ENCODE data around the gene TTC9C.

TTC9C gene

DNA sequence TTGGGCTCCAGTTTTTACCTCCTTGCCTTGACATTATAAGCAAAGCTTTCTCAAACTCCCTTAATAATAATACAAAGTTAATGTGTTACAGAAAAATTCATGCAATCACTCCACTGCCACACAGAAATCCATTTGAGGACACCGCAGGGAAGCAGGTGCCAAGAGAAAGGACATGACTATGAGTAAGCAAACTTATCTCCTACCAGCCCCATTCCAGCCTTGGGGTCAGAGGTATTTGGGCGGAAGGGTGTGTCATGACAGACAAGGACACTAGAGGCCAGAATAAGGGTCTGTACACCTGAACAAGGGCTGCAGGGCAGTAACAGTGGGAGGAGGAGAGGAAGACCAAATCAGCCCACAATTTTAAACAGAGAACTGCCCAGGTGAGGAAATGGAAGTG is 14.9 kb upstream of the TTC9C start:
- Histone ChIP-seq H3K4me3 (ENCODE audit: low read length) (no peak overlapping the region), H3K4me1 (ENCODE audit: control insufficient read depth, low read depth, low read length) (peaks cover 22% of the 10 kb centered on the region), H3K27ac (ENCODE audit: low read length) (no peak overlapping the region), H3K27me3 (ENCODE audit: control insufficient read depth, insufficient read depth, low read length) (no peaks in the 10 kb centered on the region), H3K9me3 (ENCODE audit: control insufficient read depth, low read depth, low read length) (no peaks in the 10 kb centered on the region), H3K36me3 (ENCODE audit: control insufficient read depth, low read depth, low read length) (peaks cover 68% of the 10 kb centered on the region), H3K9ac (ENCODE audit: low read length) (no peak overlapping the region)

DNA sequence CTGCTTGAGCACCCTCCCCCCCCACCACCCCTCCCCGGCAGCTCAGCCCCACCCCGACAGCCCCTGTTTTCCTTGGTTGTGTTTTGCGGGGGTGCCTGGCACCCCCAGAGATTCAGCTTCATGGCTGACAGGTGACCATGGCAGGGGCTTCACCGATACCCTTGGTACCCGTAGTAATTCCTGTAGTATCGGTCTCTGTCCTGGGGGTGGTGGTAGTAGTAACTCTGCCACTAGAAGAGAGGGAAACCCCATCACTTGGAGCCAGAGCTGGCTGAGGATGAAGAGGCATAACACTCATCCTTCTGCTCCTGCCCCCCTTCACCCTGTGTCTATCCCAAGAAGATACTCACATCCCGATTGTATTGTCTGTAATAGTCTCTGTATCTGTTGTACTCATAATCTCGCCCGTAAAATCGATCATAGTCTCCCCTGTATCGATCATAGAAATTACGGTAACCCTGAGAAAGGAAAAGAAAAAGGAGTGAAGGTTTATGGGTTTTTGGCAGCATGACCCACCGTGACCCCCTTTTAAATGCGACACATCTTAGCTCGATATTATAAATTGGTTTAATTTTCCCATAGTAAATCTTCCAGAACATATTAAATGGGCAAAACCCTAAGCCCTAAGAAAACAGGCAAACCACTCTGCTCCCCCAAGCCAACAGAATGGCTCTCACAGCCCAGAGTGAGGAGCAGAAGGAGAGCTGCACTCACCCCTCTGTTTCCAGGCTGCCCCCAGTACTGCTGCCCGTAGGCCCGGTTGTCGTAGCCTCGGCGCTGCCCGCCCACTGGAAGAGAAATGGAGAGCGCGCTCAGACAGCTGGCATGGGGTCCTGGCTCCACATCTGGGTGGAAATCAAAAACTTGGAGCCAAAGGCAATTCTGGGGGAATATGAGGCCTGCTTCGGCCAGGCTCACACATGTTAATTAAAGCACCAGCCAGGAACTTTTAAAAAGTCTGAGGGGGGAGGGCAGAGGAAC is 12.8 kb upstream of the TTC9C start:
- no peak overlapping the region for H3K27ac ChIP-seq (ENCODE audit: low read length)

DNA sequence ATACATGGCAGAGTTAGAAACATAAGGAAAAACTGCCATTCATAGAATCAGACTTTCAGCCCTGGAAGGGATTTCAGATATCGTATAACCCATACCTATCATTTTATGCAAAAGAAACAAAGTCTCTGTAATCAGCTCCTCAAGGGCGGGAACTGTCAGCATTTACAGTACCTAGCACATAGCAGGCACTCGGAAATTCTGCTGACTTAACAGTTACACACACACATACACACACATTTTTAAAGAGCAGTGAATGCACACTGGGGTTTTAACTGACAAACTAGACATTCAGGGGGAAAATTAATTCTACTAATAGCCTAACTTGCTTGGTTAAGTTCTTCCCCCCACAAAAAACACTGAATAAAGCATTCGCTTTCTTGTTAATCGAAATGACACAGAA is 12.1 kb upstream of the TTC9C start:
- Histone ChIP-seq H3K36me3 (ENCODE audit: control insufficient read depth, low read depth, low read length) (peaks cover 89% of the 10 kb centered on the region), H3K27me3 (ENCODE audit: control insufficient read depth, insufficient read depth, low read length) (no peaks in the 10 kb centered on the region), H3K4me1 (ENCODE audit: control insufficient read depth, low read depth, low read length) (peaks cover 8% of the 10 kb centered on the region), H3K27ac (ENCODE audit: low read length) (no peak overlapping the region), H3K9me3 (ENCODE audit: control insufficient read depth, low read depth, low read length) (no peaks in the 10 kb centered on the region), H3K4me3 (ENCODE audit: low read length) (no peak overlapping the region), H3K9ac (ENCODE audit: low read length) (no peak overlapping the region)

More for the DNA sequence above, 12.8 kb upstream of the TTC9C start:
- Histone ChIP-seq H3K9ac (ENCODE audit: low read length) (no peak overlapping the region), H3K4me1 (ENCODE audit: control insufficient read depth, low read depth, low read length) (peaks cover 10% of the 10 kb centered on the region), H3K9me3 (ENCODE audit: control insufficient read depth, low read depth, low read length) (no peaks in the 10 kb centered on the region), H3K4me3 (ENCODE audit: low read length) (no peak overlapping the region), H3K27me3 (ENCODE audit: control insufficient read depth, insufficient read depth, low read length) (no peaks in the 10 kb centered on the region), H3K36me3 (ENCODE audit: control insufficient read depth, low read depth, low read length) (peaks cover 86% of the 10 kb centered on the region)

DNA sequence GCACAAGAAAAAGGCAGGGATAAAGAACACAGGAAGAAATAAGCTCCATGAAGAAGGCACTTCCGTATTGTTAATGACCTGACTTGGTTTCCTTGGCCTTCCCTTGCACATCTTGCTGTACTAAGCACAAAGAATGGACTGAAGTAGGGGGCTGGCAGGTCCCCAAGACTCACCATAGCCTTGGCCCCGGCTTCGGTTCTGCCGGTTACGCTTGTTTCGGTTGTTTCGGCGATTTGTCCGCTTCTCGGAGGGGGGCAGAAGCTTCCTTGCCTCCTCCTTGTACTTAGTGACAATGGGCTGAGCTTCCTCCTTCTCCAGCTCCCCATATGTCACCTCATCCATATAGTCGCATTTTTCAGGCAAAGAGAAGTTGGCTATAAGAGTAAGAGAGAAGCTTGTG is 11.5 kb upstream of the TTC9C start:
- Histone ChIP-seq H3K4me3 (ENCODE audit: low read length) (no peak overlapping the region), H3K27ac (ENCODE audit: low read length) (no peak overlapping the region), H3K9me3 (ENCODE audit: control insufficient read depth, low read depth, low read length) (no peaks in the 10 kb centered on the region), H3K9ac (ENCODE audit: low read length) (no peak overlapping the region), H3K27me3 (ENCODE audit: control insufficient read depth, insufficient read depth, low read length) (no peaks in the 10 kb centered on the region), H3K4me1 (ENCODE audit: control insufficient read depth, low read depth, low read length) (peaks cover 8% of the 10 kb centered on the region), H3K36me3 (ENCODE audit: control insufficient read depth, low read depth, low read length) (peaks cover 91% of the 10 kb centered on the region)

DNA sequence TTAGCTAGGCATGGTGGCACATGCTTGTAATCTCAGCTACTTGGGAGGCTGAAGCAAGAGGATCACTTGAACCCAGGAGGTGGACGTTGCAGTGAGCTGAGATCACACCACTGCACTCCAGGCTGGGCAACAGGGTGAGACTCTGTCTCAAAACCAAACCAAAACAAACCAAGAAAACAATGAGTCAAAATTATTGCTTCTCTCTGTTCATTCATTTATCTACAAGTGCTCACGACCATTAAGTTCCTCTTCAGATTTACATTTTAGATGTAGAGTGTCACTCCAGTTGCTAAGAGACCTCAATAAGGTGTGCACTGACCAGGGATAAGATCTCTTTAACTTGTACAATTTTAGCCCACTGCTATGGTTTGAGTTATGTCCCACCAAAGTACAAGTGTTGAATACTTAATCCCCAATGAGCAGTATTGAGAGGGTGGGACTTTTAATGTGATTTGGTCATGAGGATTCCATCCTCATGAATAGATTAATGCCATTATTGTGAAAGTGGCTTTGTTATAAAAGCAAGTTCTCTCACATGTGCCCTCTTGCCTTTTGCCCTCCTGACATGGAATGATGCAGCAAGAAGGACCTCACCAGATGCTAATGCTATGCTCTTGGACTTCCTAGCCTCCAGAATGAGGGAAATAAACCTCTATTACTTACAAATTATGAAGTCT is 8.8 kb upstream of the TTC9C start:
- Histone ChIP-seq H3K9me3 (ENCODE audit: control insufficient read depth, low read depth, low read length) (no peaks in the 10 kb centered on the region), H3K27ac (ENCODE audit: low read length) (no peak overlapping the region), H3K9ac (ENCODE audit: low read length) (no peak overlapping the region), H3K4me1 (ENCODE audit: control insufficient read depth, low read depth, low read length) (peaks cover 6% of the 10 kb centered on the region), H3K27me3 (ENCODE audit: control insufficient read depth, insufficient read depth, low read length) (no peaks in the 10 kb centered on the region), H3K4me3 (ENCODE audit: low read length) (no peak overlapping the region), H3K36me3 (ENCODE audit: control insufficient read depth, low read depth, low read length) (peaks cover 96% of the 10 kb centered on the region)

DNA sequence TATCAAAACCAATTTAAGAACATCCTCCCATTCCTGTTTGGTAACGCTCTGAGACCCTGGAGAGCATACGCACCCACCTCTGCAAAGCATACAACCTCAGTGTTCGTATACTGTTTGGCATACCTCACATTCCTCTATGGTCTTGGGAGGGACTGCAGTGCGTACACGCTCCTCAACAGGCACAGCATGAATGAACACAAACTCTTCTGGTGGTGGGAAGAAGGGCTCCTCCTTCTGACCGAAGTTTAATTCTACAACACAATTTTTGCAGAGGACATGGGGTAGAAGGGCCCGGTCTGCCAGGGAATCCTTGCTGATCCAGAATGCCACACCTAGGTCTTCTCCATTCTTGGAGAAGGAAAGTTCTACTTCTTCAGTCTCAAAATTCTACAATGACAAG is 6.3 kb upstream of the TTC9C start:
- Histone ChIP-seq H3K9me3 (ENCODE audit: control insufficient read depth, low read depth, low read length) (no peaks in the 10 kb centered on the region), H3K27me3 (ENCODE audit: control insufficient read depth, insufficient read depth, low read length) (no peaks in the 10 kb centered on the region), H3K9ac (ENCODE audit: low read length) (no peak overlapping the region), H3K27ac (ENCODE audit: low read length) (no peak overlapping the region), H3K36me3 (ENCODE audit: control insufficient read depth, low read depth, low read length) (peaks cover 76% of the 10 kb centered on the region), H3K4me3 (ENCODE audit: low read length) (no peak overlapping the region), H3K4me1 (ENCODE audit: control insufficient read depth, low read depth, low read length) (peaks cover 12% of the 10 kb centered on the region)

DNA sequence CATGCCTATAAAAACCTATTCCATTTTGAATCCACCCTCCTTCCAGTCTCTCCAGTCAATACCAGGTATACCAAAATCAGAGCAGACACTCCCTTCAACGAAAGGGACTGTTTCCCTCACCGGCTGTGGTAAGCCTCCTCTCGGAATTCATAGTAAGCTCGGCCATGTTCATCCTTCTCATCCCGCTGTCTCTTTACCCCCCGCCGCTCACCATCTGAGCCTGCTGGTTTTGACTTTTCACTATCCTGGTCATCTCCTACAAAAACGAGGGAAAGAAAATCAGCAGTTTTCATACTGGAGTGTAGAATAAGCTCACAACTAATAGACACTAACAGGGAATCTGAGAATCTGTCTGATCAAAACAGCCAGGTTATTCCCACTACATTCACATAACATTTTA is 4.1 kb upstream of the TTC9C start:
- Histone ChIP-seq H3K27ac (ENCODE audit: low read length) (no peak overlapping the region), H3K9ac (ENCODE audit: low read length) (no peak overlapping the region), H3K9me3 (ENCODE audit: control insufficient read depth, low read depth, low read length) (no peaks in the 10 kb centered on the region), H3K4me1 (ENCODE audit: control insufficient read depth, low read depth, low read length) (peaks cover 12% of the 10 kb centered on the region), H3K36me3 (ENCODE audit: control insufficient read depth, low read depth, low read length) (peaks cover 56% of the 10 kb centered on the region), H3K4me3 (ENCODE audit: low read length) (peak overlapping the region; percentile 66), H3K27me3 (ENCODE audit: control insufficient read depth, insufficient read depth, low read length) (no peaks in the 10 kb centered on the region)

DNA sequence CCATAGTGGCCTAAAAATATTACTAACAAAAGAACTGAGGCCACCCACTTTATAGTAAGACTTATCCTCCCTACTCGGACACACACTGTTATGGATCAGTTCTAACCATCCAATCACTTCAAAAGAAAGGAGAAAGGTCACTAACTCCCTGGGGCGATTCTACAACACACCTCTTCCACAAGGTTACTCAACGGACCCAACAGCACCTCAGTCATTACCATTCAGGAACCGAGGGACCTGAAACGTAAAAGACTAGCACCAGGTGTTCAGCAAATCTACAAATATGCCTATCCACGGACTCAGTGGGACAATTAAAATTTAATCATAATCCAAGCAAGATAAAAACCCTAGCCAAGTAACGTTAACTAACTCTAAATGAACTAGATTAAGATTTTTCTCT is 2.6 kb upstream of the TTC9C start:
- Histone ChIP-seq H3K27ac (ENCODE audit: low read length) (no peak overlapping the region), H3K27me3 (ENCODE audit: control insufficient read depth, insufficient read depth, low read length) (no peaks in the 10 kb centered on the region), H3K4me3 (ENCODE audit: low read length) (peak overlapping the region; percentile 66), H3K4me1 (ENCODE audit: control insufficient read depth, low read depth, low read length) (peaks cover 15% of the 10 kb centered on the region), H3K9me3 (ENCODE audit: control insufficient read depth, low read depth, low read length) (no peaks in the 10 kb centered on the region), H3K9ac (ENCODE audit: low read length) (peak overlapping the region; percentile 77), H3K36me3 (ENCODE audit: control insufficient read depth, low read depth, low read length) (peaks cover 42% of the 10 kb centered on the region)

DNA sequence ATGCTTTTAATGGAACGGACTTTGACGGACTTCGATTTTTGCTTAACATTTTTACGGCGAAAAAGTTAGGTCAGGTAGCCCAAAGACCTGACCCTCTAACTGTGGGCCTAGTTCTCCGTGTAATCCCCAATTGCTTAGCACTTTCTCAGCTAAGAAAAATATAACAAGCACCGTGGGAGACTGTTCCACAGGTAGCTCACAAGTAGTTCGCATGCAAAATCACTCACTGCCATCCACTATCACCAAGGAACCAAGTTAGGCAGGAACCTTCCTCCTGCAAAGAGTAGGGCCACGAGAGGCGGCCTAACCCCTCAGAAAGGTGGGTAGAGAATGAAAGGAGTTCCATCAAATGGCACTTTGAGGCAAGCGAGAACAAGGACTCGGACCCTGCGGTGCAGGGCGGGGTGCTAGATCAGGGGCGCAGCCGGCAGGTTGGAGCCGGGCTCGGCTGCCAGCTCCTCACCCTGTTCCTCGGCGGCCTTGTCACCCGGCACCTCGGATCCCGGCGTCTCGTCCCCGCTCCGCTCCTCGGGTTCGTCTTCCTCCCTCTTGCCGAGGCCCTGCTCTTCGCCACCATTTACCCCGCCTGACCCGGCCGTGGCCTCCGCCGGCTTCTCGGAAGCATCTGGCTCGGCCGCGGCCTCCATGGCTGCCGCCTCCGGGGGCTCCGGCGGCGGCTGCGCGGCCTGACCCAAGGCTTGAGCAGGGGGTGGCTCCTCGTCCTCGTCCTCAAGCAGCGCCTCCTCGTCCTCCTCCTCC is 2.0 kb upstream of the TTC9C start:
- H3K4me1 ChIP-seq (ENCODE audit: control insufficient read depth, low read depth, low read length): peaks cover 15% of the 10 kb centered on the region
- peak overlapping the region; percentile 77 for H3K9ac ChIP-seq (ENCODE audit: low read length)
- H3K27ac ChIP-seq (ENCODE audit: low read length): peak overlapping the region; percentile 53
- no peaks in the 10 kb centered on the region for H3K27me3 ChIP-seq (ENCODE audit: control insufficient read depth, insufficient read depth, low read length)
- H3K9me3 ChIP-seq (ENCODE audit: control insufficient read depth, low read depth, low read length): no peaks in the 10 kb centered on the region
- peak overlapping the region; percentile 66 for H3K4me3 ChIP-seq (ENCODE audit: low read length)
- H3K36me3 ChIP-seq (ENCODE audit: control insufficient read depth, low read depth, low read length): peaks cover 39% of the 10 kb centered on the region

DNA sequence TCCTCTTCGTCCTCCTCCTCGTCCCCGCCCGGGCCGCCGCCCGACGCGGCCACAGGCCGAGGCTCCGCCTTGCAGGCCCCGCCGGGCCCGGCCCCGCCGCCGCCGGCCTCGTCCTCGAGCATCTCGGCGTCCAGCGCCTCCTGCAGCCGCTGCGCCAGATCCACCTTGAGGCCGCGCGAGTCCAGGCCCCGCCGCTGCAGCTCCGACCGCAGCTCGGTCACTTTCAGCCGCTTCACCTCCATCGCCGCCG is 1.4 kb upstream of the TTC9C start:
- Histone ChIP-seq H3K9me3 (ENCODE audit: control insufficient read depth, low read depth, low read length) (no peaks in the 10 kb centered on the region), H3K27me3 (ENCODE audit: control insufficient read depth, insufficient read depth, low read length) (no peaks in the 10 kb centered on the region), H3K4me1 (ENCODE audit: control insufficient read depth, low read depth, low read length) (peaks cover 15% of the 10 kb centered on the region), H3K9ac (ENCODE audit: low read length) (peak overlapping the region; percentile 77), H3K4me3 (ENCODE audit: low read length) (peak overlapping the region; percentile 66), H3K27ac (ENCODE audit: low read length) (no peak overlapping the region), H3K36me3 (ENCODE audit: control insufficient read depth, low read depth, low read length) (peaks cover 34% of the 10 kb centered on the region)

DNA sequence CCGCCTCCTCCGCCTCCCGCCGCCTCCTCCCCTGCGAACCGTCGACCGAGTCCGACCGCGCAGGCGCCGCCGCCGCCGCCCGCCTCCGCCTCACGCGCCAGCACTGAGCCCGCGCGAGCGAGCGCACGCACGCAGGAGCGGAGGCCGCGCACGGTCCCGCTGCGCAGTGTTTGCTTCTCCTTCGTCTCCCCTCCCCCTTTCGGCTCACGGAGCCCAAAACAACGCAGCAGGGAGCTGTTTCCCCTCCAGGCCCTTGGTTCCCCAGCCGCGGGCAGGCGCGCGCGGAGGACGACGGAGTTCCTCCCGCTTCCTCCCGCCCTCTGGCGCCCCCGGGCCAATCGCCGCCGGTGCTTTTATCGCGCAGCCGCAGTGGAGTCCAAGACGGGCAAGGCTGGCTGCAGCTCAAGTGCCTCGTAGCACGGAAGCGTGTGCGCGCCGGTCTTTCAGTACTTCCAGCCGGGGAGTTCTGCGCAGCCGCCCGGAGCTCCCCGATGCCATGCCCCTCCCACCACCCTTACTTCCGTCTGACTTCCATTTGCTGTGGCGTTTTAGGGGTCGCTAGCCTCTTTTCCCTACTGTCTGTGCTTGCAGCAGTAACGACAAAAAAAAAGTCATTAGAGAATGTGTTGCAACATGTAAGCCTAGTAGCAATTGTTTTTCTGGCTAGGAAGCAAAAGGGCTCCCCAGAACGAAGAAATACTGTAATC is 968 bp upstream of the TTC9C start, which contains the start of gene HNRNPUL2:
HNRNPUL2 (minus strand) TSS at position 293 of the 707 bp plus-strand sequence. CDS start 301 bp downstream, outside the sequence.
- Histone ChIP-seq H3K4me3 (ENCODE audit: low read length) (peak within 1 kb of the TSS; percentile 66), H3K27ac (ENCODE audit: low read length) (peak within 1 kb of the TSS; percentile 90), H3K4me1 (ENCODE audit: control insufficient read depth, low read depth, low read length) (peaks cover 15% of the 10 kb centered on the region), H3K36me3 (ENCODE audit: control insufficient read depth, low read depth, low read length) (peaks cover 29% of the 10 kb centered on the region), H3K9me3 (ENCODE audit: control insufficient read depth, low read depth, low read length) (no peaks in the 10 kb centered on the region), H3K27me3 (ENCODE audit: control insufficient read depth, insufficient read depth, low read length) (no peaks in the 10 kb centered on the region), H3K9ac (ENCODE audit: low read length) (peak within 1 kb of the TSS; percentile 77)

All from iPS-18a (cell line).